UCSD-AML1 (cell line): ENCODE results near the gene DYNC1LI1.
"Not testable (repeated sequence)": the region's sequence is repeated elsewhere in the genome, so short reads cannot be mapped to it uniquely, and the experiment has no call there.

ENCODE experiments used
- DNase-seq: peaks from one replicate; lab custom pipeline; 2025; ENCODE audit not compliant: unreplicated experiment; lab: John Stamatoyannopoulos, UW

DYNC1LI1 gene

GRCh38 chr3:32540899-32541298, 29.8 kb downstream of the DYNC1LI1 start:
- DNase-seq: no peak

GRCh38 chr3:32532434-32532833, 38.2 kb downstream of the DYNC1LI1 start:
- DNase-seq: no peak

GRCh38 chr3:32531010-32531647, 39.5 kb downstream of the DYNC1LI1 start:
- DNase-seq: no peak

- DNase-seq: no peak
Observed at GRCh38 chr3:32525720-32526119, 44.9 kb downstream of the DYNC1LI1 start.

- DNase-seq: no peak
Observed at GRCh38 chr3:32522682-32523081, 48.0 kb downstream of the DYNC1LI1 start.

- not testable (repeated sequence) for DNase-seq
Observed at GRCh38 chr3:32518921-32519320, 51.7 kb downstream of the DYNC1LI1 start.

GRCh38 chr3:32516751-32517150, 53.9 kb downstream of the DYNC1LI1 start:
- DNase-seq: not testable (repeated sequence)

GRCh38 chr3:32511005-32511404, 59.7 kb downstream of the DYNC1LI1 start:
- DNase-seq: no peak

GRCh38 chr3:32510075-32510724, 60.5 kb downstream of the DYNC1LI1 start:
- peak; percentile 38 for DNase-seq

GRCh38 chr3:32508711-32509110, 61.9 kb downstream of the DYNC1LI1 start:
- DNase-seq: no peak

- DNase-seq: no peak
Observed at GRCh38 chr3:32506466-32506865, 64.2 kb downstream of the DYNC1LI1 start.

GRCh38 chr3:32502946-32503286, 67.7 kb downstream of the DYNC1LI1 start:
- DNase-seq: no peak

- peak; percentile 80 for DNase-seq
Observed at GRCh38 chr3:32502118-32502945, 68.3 kb downstream of the DYNC1LI1 start, which contains the start of gene CMTM6. Gene CMTM6 (minus strand): TSS chr3:32502852. CDS start chr3:32502745, 107 bp downstream.

- no peak for DNase-seq
Observed at GRCh38 chr3:32501783-32502117, 68.9 kb downstream of the DYNC1LI1 start.

GRCh38 chr3:32500880-32501782, 69.5 kb downstream of the DYNC1LI1 start:
- no peak for DNase-seq

GRCh38 chr3:32500231-32500630, 70.4 kb downstream of the DYNC1LI1 start:
- no peak for DNase-seq

- no peak for DNase-seq
Observed at GRCh38 chr3:32499585-32499984, 71.1 kb downstream of the DYNC1LI1 start.

- DNase-seq: no peak
Observed at GRCh38 chr3:32498992-32499391, 71.7 kb downstream of the DYNC1LI1 start.

- DNase-seq: no peak
Observed at GRCh38 chr3:32498252-32498651, 72.4 kb downstream of the DYNC1LI1 start.

- DNase-seq: no peak
Observed at GRCh38 chr3:32495609-32496008, 75.0 kb downstream of the DYNC1LI1 start.

GRCh38 chr3:32495085-32495484, 75.6 kb downstream of the DYNC1LI1 start:
- DNase-seq: no peak
